B cell (primary cell): Measurements from ENCODE around the gene UPB1. TPM values are rescaled to one million over a fixed set of nuclear protein-coding genes. Genes with fewer than 3 reads are reported as not detected.
"Not testable (repeated sequence)": the region's sequence is repeated elsewhere in the genome, so short reads cannot be mapped to it uniquely, and the experiment has no call there.

ENCODE experiments used
- ATAC-seq: fragments of 200-7000 bp; cut with Tn5 transposase; one replicate; pipeline ENCODE4 v1.10.0; 2021; ENCODE audit warnings: low read depth, mild to moderate bottlenecking, moderate number of reproducible peaks, moderate library complexity
- CTCF ChIA-PET: fragments of 350-600 bp; sonication (Branson Sonifier 250); formaldehyde crosslinking; loops from one replicate; lab custom pipeline; 2021; ENCODE audit warnings: antibody characterized with exemption, inconsistent platforms; lab: Charles Lee
- POLR2A ChIA-PET: fragments of 350-600 bp; sonication (Branson Sonifier 250); formaldehyde crosslinking; loops from one replicate; lab custom pipeline; 2021; ENCODE audit warnings: antibody characterized with exemption; lab: Charles Lee
- DNase-seq: peaks from one replicate; pipeline ENCODE4 v3.0.0; 2013
- H2AFZ ChIP-seq: 2 replicates; pipeline ENCODE4 v1.6.1; 2012; ENCODE audit warnings: mild to moderate bottlenecking, low read depth, low read length; ENCODE audit not compliant: insufficient read depth, poor library complexity, severe bottlenecking
- H3K27ac ChIP-seq, 2 donors: 1 replicate in 1 of 2; 2 replicates in 1 of 2; pipeline ENCODE4 v1.5.1; 2012 to 2013; ENCODE audit warnings: low read length in 2 of 2, mild to moderate bottlenecking in 2 of 2, moderate library complexity in 1 of 2
- H3K27me3 ChIP-seq, 4 experiments: fragments of 200-600 bp in 1 of 4; sonication (generic) in 1 of 4; replicated peaks in 1 of 4; 1 replicate in 2 of 4; 2 replicates in 2 of 4; pipeline versions ENCODE4 v1.6.1 to v1.7.0; 2013 to 2016; ENCODE audit warnings: low read length in 3 of 4, mild to moderate bottlenecking in 2 of 4, mixed read lengths in 1 of 4, moderate library complexity in 1 of 4; ENCODE audit not compliant: insufficient read depth in 4 of 4, control insufficient read depth in 3 of 4; ENCODE audit errors: control extremely low read depth in 1 of 4
- H3K36me3 ChIP-seq, 2 experiments: replicated peaks in 1 of 2; 1 replicate in 1 of 2; 2 replicates in 1 of 2; pipeline versions ENCODE4 v1.6.1 to v1.7.1; 2013; ENCODE audit warnings: low read length in 1 of 2; ENCODE audit not compliant: insufficient read depth in 2 of 2, control insufficient read depth in 1 of 2; ENCODE audit errors: control extremely low read depth in 1 of 2, extremely low read depth in 1 of 2
- H3K4me1 ChIP-seq, 2 donors: fragments of 200-600 bp in 1 of 2; sonication (generic) in 1 of 2; 1 replicate in 1 of 2; 2 replicates in 1 of 2; pipeline versions ENCODE4 v1.5.1 to v1.6.1; 2013 to 2017; ENCODE audit warnings: low read length in 2 of 2; ENCODE audit not compliant: control insufficient read depth in 2 of 2, insufficient read depth in 2 of 2
- H3K4me2 ChIP-seq: replicated peaks from 2 replicates; pipeline ENCODE3; 2012; ENCODE audit warnings: mild to moderate bottlenecking, low read depth, low read length; ENCODE audit not compliant: poor library complexity, severe bottlenecking
- H3K4me3 ChIP-seq, 5 experiments: fragments of 200-600 bp in 1 of 5; sonication (generic) in 1 of 5; 1 replicate in 3 of 5; 2 replicates in 2 of 5; pipeline versions ENCODE4 v1.5.1 to v1.7.0; 2011 to 2016; ENCODE audit warnings: low read length in 4 of 5, mild to moderate bottlenecking in 4 of 5, low read depth in 2 of 5, control low read depth in 1 of 5, moderate library complexity in 1 of 5; ENCODE audit not compliant: insufficient read depth in 1 of 5; ENCODE audit errors: control extremely low read depth in 1 of 5, extremely low read depth in 1 of 5
- H3K79me2 ChIP-seq: fragments of 200-600 bp; sonication (generic); one replicate; pipeline ENCODE4 v1.6.0; 2016; ENCODE audit warnings: low read length; ENCODE audit not compliant: control insufficient read depth, insufficient read depth
- H3K9ac ChIP-seq: fragments of 200-600 bp; sonication (generic); 2 replicates; pipeline ENCODE4 v1.6.1; 2017; ENCODE audit warnings: mild to moderate bottlenecking, low read length, moderate library complexity
- H3K9me3 ChIP-seq, 3 donors: one replicate each; pipeline versions ENCODE4 v1.6.1 to v1.7.1; 2013; ENCODE audit warnings: low read length in 2 of 3; ENCODE audit not compliant: control insufficient read depth in 2 of 3, insufficient read depth in 1 of 3; ENCODE audit errors: control extremely low read depth in 1 of 3
- H4K20me1 ChIP-seq: 2 replicates; pipeline ENCODE4 v1.6.0; 2012; ENCODE audit warnings: mild to moderate bottlenecking, low read length; ENCODE audit not compliant: insufficient read depth, control insufficient read depth, poor library complexity, severe bottlenecking
- H3K27ac Mint-ChIP-seq: one replicate; pipeline ENCODE4 v1.8.0; 2021; ENCODE audit warnings: mixed read lengths
- H3K27me3 Mint-ChIP-seq: one replicate; pipeline ENCODE4 v1.8.0; 2021; ENCODE audit warnings: mixed read lengths
- H3K4me1 Mint-ChIP-seq: one replicate; pipeline ENCODE4 v1.8.0; 2021; ENCODE audit warnings: mixed read lengths
- H3K4me3 Mint-ChIP-seq: one replicate; pipeline ENCODE4 v1.8.0; 2021; ENCODE audit warnings: mixed read lengths
- H3K9me3 Mint-ChIP-seq: one replicate; pipeline ENCODE4 v1.8.0; 2022; ENCODE audit warnings: mixed read lengths; ENCODE audit not compliant: insufficient read depth
- CTCF ChIP-seq: fragments of 200-600 bp; IDR thresholded peaks from one replicate; pipeline ENCODE4 v1.8.0; 2022; ENCODE audit warnings: antibody characterized with exemption, mild to moderate bottlenecking
- EZH2 ChIP-seq: IDR thresholded peaks from 2 replicates; pipeline ENCODE4 v1.6.1; 2012; ENCODE audit warnings: borderline replicate concordance, low read depth, mild to moderate bottlenecking, moderate library complexity, low read length; ENCODE audit not compliant: insufficient read depth, poor library complexity, severe bottlenecking
- WGBS: methylation state at CpG from one replicate; pipeline ENCODE4 v1.1.5; 2013; ENCODE audit warnings: missing lambda C conversion rate; ENCODE audit not compliant: insufficient coverage; 5-methylcytosine and 5-hydroxymethylcytosine counted together
- intact Hi-C: fragments of 100-400 bp; cut with micrococcal nuclease; formaldehyde crosslinking; loops from one replicate; pipeline ENCODE4 v1.10.0; 2022
- polyA plus RNA-seq: library from polyadenylated mRNA; depleted of rRNA; stranded (reverse); fragments of >200 nt; gene quantifications from 2 replicates; pipeline ENCODE4 v1.2.3, GENCODE V29; 2012
- total RNA-seq, 2 donors: library from RNA; stranded (reverse); fragments of 120-200 nt in 1 of 2; gene quantifications; 1 replicate in 1 of 2; 2 replicates in 1 of 2; pipeline versions ENCODE4 v1.2.3 to v1.2.4, GENCODE V29; 2013 to 2022

Gene UPB1
- total and polyA plus RNA-seq, 2 donors (not counting 1 experiment from before 2014, with no cell fraction given), result 1.2 to 4.0 TPM

- no peaks in the 10 kb centered on the region for H3K36me3 ChIP-seq
- CTCF ChIA-PET, result interaction anchor here (0.6 to 8.2 kb wide), 16 partner anchors 14 to 509 kb away, joined by 3 to 157 read pairs (median 5); partner anchors contain the start of gene ADORA2A
- no peaks in the 10 kb centered on the region for H3K9me3 ChIP-seq
- peaks cover 17% of the 10 kb centered on the region for H3K4me1 Mint-ChIP-seq
- H3K4me2 ChIP-seq, result no peak overlapping the region
- no peak overlapping the region for H2AFZ ChIP-seq
- H3K9ac ChIP-seq, result no peak overlapping the region
- ATAC-seq (no peak), DNase-seq (no peak)
- no peaks in the 10 kb centered on the region for H3K9me3 Mint-ChIP-seq
- no peak overlapping the region for H3K27ac Mint-ChIP-seq
- POLR2A ChIA-PET, result interaction anchor here (0.6 kb wide), 1 partner anchor 33 kb away, joined by 8 read pairs; no protein-coding TSS in a partner anchor
- WGBS, result 100% methylated on average over 1 of the region's 2 CpGs
- no peak for TF ChIP-seq CTCF
- no peak for TF ChIP-seq EZH2
- no peak overlapping the region for H3K4me3 Mint-ChIP-seq
- no peaks in the 10 kb centered on the region for H3K27me3 Mint-ChIP-seq
- no peak overlapping the region for H3K4me3 ChIP-seq
- peaks cover 5% of the 10 kb centered on the region for H3K79me2 ChIP-seq
- H3K4me1 ChIP-seq, result peaks cover 12 to 16% of the 10 kb centered on the region in 2 donors
- H3K27ac ChIP-seq, result no peak overlapping the region
- no peaks in the 10 kb centered on the region for H3K27me3 ChIP-seq
- no peaks in the 10 kb centered on the region for H4K20me1 ChIP-seq
- intact Hi-C loops, result loop anchor here (5.0 kb wide), 1 partner anchor 39 kb away; no protein-coding TSS in a partner anchor
Observed at GRCh38 chr22:24526191-24526590, 31.1 kb downstream of the UPB1 start.

GRCh38 chr22:24529898-24530297 is 34.8 kb downstream of the UPB1 start:
- TF ChIP-seq EZH2 (no peak), CTCF (no peak)
- Mint-ChIP-seq H3K4me3 (no peak overlapping the region), H3K9me3 (no peaks in the 10 kb centered on the region), H3K4me1 (peaks cover 10% of the 10 kb centered on the region), H3K27me3 (no peaks in the 10 kb centered on the region), H3K27ac (no peak overlapping the region)
- H3K36me3 ChIP-seq, result no peaks in the 10 kb centered on the region
- H4K20me1 ChIP-seq, result no peaks in the 10 kb centered on the region
- H3K4me3 ChIP-seq, result no peak overlapping the region
- intact Hi-C loops, result loop anchor here (5.0 kb wide), 1 partner anchor 43 kb away; no protein-coding TSS in a partner anchor
- no peak overlapping the region for H2AFZ ChIP-seq
- H3K9me3 ChIP-seq, result no peaks in the 10 kb centered on the region
- POLR2A ChIA-PET, result no interaction called here
- CTCF ChIA-PET, result interaction anchor here (0.8 to 1.7 kb wide), 4 partner anchors 11 to 108 kb away, joined by 3 to 6 read pairs (median 4); no protein-coding TSS in a partner anchor
- no peak overlapping the region for H3K27ac ChIP-seq
- peaks cover 6 to 8% of the 10 kb centered on the region in 2 donors for H3K4me1 ChIP-seq
- no peak for ATAC-seq
- WGBS, result no CpG with 5 or more reads among the region's 2 CpGs
- no peak for DNase-seq
- no peak overlapping the region for H3K9ac ChIP-seq
- no peaks in the 10 kb centered on the region for H3K27me3 ChIP-seq
- H3K4me2 ChIP-seq, result no peak overlapping the region
- H3K79me2 ChIP-seq, result peaks cover 5% of the 10 kb centered on the region

GRCh38 chr22:24530968-24531367 is 35.8 kb downstream of the UPB1 start:
- ATAC-seq, H3K4me2 ChIP-seq, H3K4me1 ChIP-seq, DNase-seq, H4K20me1 ChIP-seq, H3K36me3 ChIP-seq, H3K79me2 ChIP-seq, H3K27me3 Mint-ChIP-seq, H3K4me1 Mint-ChIP-seq, H3K9me3 ChIP-seq, H3K27ac ChIP-seq, H3K27me3 ChIP-seq, H3K4me3 ChIP-seq, H3K9ac ChIP-seq, H3K4me3 Mint-ChIP-seq, H3K27ac Mint-ChIP-seq, intact Hi-C loops, H3K9me3 Mint-ChIP-seq, H2AFZ ChIP-seq: not testable (repeated sequence)
- 73% methylated on average over 2 of the region's 3 CpGs for WGBS
- ChIA-PET CTCF (interaction anchor here (0.8 to 1.5 kb wide), 2 partner anchors 12 to 109 kb away, joined by 3 read pairs; no protein-coding TSS in a partner anchor), POLR2A (interaction anchor here (0.6 kb wide), 1 partner anchor 10 kb away, joined by 4 read pairs; no protein-coding TSS in a partner anchor)
